HepG2 (cell line): Measurements from ENCODE around the gene IRF7. TPM values are rescaled to one million over a fixed set of nuclear protein-coding genes. Genes with fewer than 3 reads are reported as not detected.
A peak's percentile ranks its signal among the peaks of the same experiment; 100 is the strongest.

Experiments used
- ATAD3A ChIP-seq: sonication (generic); formaldehyde crosslinking; IDR thresholded peaks from 2 replicates; pipeline ENCODE4 v1.4.0; 2020; ENCODE audit warnings: missing genetic modification reagents
- DZIP1 ChIP-seq: sonication (generic); formaldehyde crosslinking; IDR thresholded peaks from 2 replicates; pipeline ENCODE4 v1.5.0; 2020; ENCODE audit warnings: mild to moderate bottlenecking, missing genetic modification reagents
- GMEB1 ChIP-seq: sonication (generic); formaldehyde crosslinking; IDR thresholded peaks from 2 replicates; pipeline ENCODE4 v1.5.1; 2020; ENCODE audit warnings: missing genetic modification reagents, mild to moderate bottlenecking, borderline replicate concordance
- HDAC1 ChIP-seq: sonication (generic); formaldehyde crosslinking; IDR thresholded peaks from 2 replicates; pipeline ENCODE4 v1.5.1; 2020; ENCODE audit warnings: mild to moderate bottlenecking, missing genetic modification reagents
- HNRNPH1 ChIP-seq: fragments of 200-400 bp; formaldehyde crosslinking; optimal IDR thresholded peaks from 2 replicates; pipeline ENCODE3; 2017; ENCODE audit warnings: mild to moderate bottlenecking, low read depth, low read length
- MIER2 ChIP-seq: IDR thresholded peaks from 2 replicates; pipeline ENCODE4 v1.6.1; 2016; ENCODE audit warnings: missing biosample characterization, missing genetic modification reagents
- RNF219 ChIP-seq: sonication (generic); formaldehyde crosslinking; IDR thresholded peaks from 2 replicates; pipeline ENCODE4 v1.5.0; 2020; ENCODE audit warnings: mild to moderate bottlenecking, missing genetic modification reagents
- ZNF274 ChIP-seq: sonication (generic); formaldehyde crosslinking; IDR thresholded peaks from 2 replicates; pipeline ENCODE4 v1.5.1; 2020; ENCODE audit warnings: mild to moderate bottlenecking, missing genetic modification reagents
- ZNF318 ChIP-seq: sonication (generic); formaldehyde crosslinking; IDR thresholded peaks from 2 replicates; pipeline ENCODE4 v1.4.0; 2020; ENCODE audit warnings: mild to moderate bottlenecking, missing genetic modification reagents
- ZNF331 ChIP-seq: sonication (generic); formaldehyde crosslinking; IDR thresholded peaks from 2 replicates; pipeline ENCODE4 v1.4.0; 2020; ENCODE audit warnings: missing genetic modification reagents
- ZNF496 ChIP-seq: sonication (generic); formaldehyde crosslinking; IDR thresholded peaks from 2 replicates; pipeline ENCODE4 v1.8.1; 2023; ENCODE audit warnings: mild to moderate bottlenecking, moderate library complexity, missing genetic modification reagents; ENCODE audit not compliant: insufficient replicate concordance
- polyA plus RNA-seq, 8 experiments: library from polyadenylated mRNA; depleted of rRNA in 3 of 8; stranded (reverse) in 7 of 8; unstranded in 1 of 8; fragments of >200 nt; fragmentation: Illumina TruSeq in 4 of 8; extraction: Trizol in 4 of 8; gene quantifications; 2 replicates each; pipeline versions ENCODE4 v1.2.1 to v1.2.3, GENCODE V29; 2011 to 2016; ENCODE audit warnings: low read depth in 4 of 8, missing spikeins in 1 of 8, mixed read lengths in 1 of 8; ENCODE audit not compliant: insufficient read depth in 1 of 8
- total RNA-seq, 5 experiments: library from RNA; depleted of rRNA; stranded (reverse); fragments of >200 nt; fragmentation: Illumina TruSeq; extraction: Trizol; gene quantifications; 2 replicates each; pipeline ENCODE4 v1.2.3, GENCODE V29; 2016; ENCODE audit warnings: low read depth in 1 of 5
- TF ChIP-seq, protein P1 (sequence below): sonication (generic); formaldehyde crosslinking; IDR thresholded peaks from 2 replicates; pipeline ENCODE4 v1.5.1; 2020; ENCODE audit warnings: mild to moderate bottlenecking, missing genetic modification reagents, borderline replicate concordance

The IRF7 gene
- total and polyA plus RNA-seq, 2 of the 13 experiments (the other 11 are each of a cell fraction or from before 2014, with no cell fraction given), result not detected

DNA sequence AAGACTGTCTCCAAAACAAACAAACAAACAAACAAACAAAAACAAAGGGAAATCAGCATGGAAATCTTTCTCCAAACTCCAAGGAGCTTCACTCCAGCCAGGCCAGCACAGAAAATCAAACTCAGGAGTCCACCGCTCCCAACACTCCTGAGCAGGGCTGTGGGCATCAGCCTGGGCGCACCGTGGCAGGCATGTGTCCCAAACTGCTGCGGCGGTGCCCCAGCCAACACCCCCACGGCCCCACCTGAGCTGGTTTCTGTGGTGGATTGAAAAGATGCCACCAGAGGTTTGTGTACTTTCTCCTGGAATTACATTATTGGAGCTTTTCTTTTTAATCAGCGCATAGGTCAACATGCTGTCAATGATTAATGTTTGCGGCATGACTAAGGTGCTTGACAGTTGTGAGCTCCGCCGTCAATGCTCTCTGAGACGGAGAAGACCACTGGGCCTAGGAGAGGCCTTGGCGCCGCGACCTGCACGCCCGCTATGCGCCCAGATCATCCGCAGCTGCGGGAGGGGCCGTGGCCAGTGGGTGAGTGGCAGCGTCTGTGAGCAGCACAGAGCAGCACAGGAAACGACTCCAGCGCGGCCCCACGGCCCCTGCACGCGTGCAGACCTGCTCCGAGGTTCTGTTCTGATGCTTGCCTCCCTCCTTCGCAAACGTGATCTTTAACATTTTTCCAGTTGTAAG is 39.4 kb upstream of the IRF7 start (continued):
- TF ChIP-seq ZNF318 (CRISPR knock-in tag) (no peak), MIER2 (CRISPR knock-in tag) (no peak), ATAD3A (CRISPR knock-in tag) (no peak), HDAC1 (CRISPR knock-in tag) (peak; percentile 53; the same call in 1 of the 2 replicates), ZNF496 (no peak), GMEB1 (no peak), HNRNPH1 (no peak), ZNF274 (CRISPR knock-in tag) (no peak), ZNF331 (CRISPR knock-in tag) (0 out of 2 replicates have a peak, but pooled peaks have one; percentile 12), RNF219 (CRISPR knock-in tag) (no peak), DZIP1 (CRISPR knock-in tag) (no peak)
- TF ChIP-seq, protein P1, sequence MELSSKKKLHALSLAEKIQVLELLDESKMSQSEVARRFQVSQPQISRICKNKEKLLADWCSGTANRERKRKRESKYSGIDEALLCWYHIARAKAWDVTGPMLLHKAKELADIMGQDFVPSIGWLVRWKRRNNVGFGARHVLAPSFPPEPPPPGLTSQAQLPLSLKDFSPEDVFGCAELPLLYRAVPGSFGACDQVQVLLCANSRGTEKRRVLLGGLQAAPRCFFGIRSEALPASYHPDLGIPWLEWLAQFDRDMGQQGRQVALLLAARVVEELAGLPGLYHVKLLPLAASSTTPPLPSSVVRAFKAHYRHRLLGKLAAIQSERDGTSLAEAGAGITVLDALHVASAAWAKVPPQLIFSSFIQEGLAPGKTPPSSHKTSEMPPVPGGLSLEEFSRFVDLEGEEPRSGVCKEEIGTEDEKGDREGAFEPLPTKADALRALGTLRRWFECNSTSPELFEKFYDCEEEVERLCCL (CRISPR knock-in tag), result no peak
